ENCODE measurements around the gene EVA1C. TPM values are rescaled to one million over a fixed set of nuclear protein-coding genes. Genes with fewer than 3 reads are reported as not detected.

Gene EVA1C
- polyA plus RNA-seq, 1 donor (not counting 4 experiments of a cell fraction or from before 2014, with no cell fraction given), result 15.3 TPM

GRCh38 chr21:32413697-32414578, 1.4 kb downstream of the EVA1C start:
- H3K27ac ChIP-seq (ENCODE audit: control insufficient read depth, insufficient read depth, low read length), result peak overlapping the region; percentile 88
- DNase-seq (ENCODE audit: low read depth, low spot score) (no peak), FAIRE-seq (peak; percentile 23)
- peak overlapping the region; percentile 66 for H2AFZ ChIP-seq (ENCODE audit: control insufficient read depth, low read length)
- TF ChIP-seq EZH2 (IDR thresholded peaks at IDR 0.05; ENCODE audit: low read length) (no peak), CTCF (optimal IDR thresholded peaks at IDR 0.05 in 1 of 3, IDR thresholded peaks at IDR 0.05 in 1 of 3, conservative IDR thresholded peaks at IDR 0.05 in 1 of 3; ENCODE audit: extremely low read depth in 1 of 3, insufficient read depth in 2 of 3, low read length in 3 of 3) (no peak)
- H3K4me2 ChIP-seq (ENCODE audit: control insufficient read depth, extremely low read depth, insufficient read depth, low read depth, low read length), result peak overlapping the region; percentile 89
- peak overlapping the region; percentile 89 for H3K9ac ChIP-seq (ENCODE audit: control insufficient read depth, extremely low read depth, insufficient read depth, low read length)
- no peaks in the 10 kb centered on the region for H4K20me1 ChIP-seq (ENCODE audit: control insufficient read depth, extremely low read depth, insufficient read depth, low read length)
- no peaks in the 10 kb centered on the region for H3K27me3 ChIP-seq (ENCODE audit: control insufficient read depth, extremely low read depth, insufficient read depth, low read length)
- no peaks in the 10 kb centered on the region for H3K9me3 ChIP-seq (ENCODE audit: control insufficient read depth, low read depth, low read length)
- H3K4me3 ChIP-seq (ENCODE audit: control insufficient read depth in 2 of 3, extremely low read depth in 1 of 3, insufficient read depth in 2 of 3, low read depth in 1 of 3, low read length in 3 of 3), result peak overlapping the region; percentile 15 to 83 (median 83)
- peaks cover 0 to 6% of the 10 kb centered on the region in 2 experiments for H3K36me3 ChIP-seq (ENCODE audit: control insufficient read depth in 2 of 2, extremely low read depth in 1 of 2, insufficient read depth in 2 of 2, low read length in 2 of 2)
- H3K9me1 ChIP-seq (ENCODE audit: control insufficient read depth, extremely low read depth, insufficient read depth, low read length), result no peaks in the 10 kb centered on the region
- peaks cover 21% of the 10 kb centered on the region for H3K4me1 ChIP-seq (ENCODE audit: control insufficient read depth, extremely low read depth, insufficient read depth, low read length)
- H3K79me2 ChIP-seq (ENCODE audit: control insufficient read depth, insufficient read depth, low read length), result peaks cover 31% of the 10 kb centered on the region
- dilution Hi-C loops (cut with MboI; ENCODE audit: extremely low pct_ligation_motif_present, low sequenced_read_pairs), result no loop called here

DNA sequence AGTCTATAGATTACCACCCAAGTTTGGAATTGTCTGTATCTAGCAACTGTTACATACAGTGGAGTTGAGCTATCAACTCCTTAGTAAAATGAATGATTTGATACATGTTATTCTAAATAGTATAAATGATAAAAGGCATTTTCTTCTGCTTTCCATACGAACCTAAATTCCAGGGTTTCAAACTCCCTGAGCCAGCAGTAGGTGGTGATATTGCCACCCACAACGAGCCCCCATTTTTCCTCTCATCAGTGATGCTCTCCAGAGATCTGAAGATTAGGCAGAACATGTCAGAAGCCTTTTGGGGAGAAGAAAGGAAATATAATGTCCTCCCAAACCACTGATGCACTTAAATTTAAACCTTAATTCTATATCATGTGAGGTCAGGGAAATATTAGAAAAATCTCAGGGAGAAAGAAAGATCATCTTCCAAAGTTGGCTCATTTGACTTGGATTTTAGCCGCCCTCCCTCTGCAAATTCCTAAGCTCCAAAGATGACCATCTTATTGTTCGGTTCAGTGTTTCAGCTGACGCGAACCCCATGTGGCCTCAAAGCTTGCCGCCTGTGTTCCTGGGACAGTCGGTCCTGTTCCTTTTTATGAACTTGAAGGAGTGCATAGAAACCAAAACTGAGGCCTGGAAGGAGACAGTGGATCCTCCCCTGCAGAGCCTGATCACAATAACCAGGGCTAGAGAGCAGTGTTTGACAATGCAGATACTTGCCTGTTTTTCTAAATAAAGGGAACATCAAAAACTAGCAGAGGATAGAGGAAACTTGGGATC, 2.3 kb downstream of the EVA1C start:
- H3K4me3 ChIP-seq (ENCODE audit: control insufficient read depth in 2 of 3, extremely low read depth in 1 of 3, insufficient read depth in 2 of 3, low read depth in 1 of 3, low read length in 3 of 3), result no peak overlapping the region

More for the DNA sequence above, 2.3 kb downstream of the EVA1C start:
- TF ChIP-seq EZH2 (IDR thresholded peaks at IDR 0.05; ENCODE audit: low read length) (no peak), CTCF (optimal IDR thresholded peaks at IDR 0.05 in 1 of 3, IDR thresholded peaks at IDR 0.05 in 1 of 3, conservative IDR thresholded peaks at IDR 0.05 in 1 of 3; ENCODE audit: extremely low read depth in 1 of 3, insufficient read depth in 2 of 3, low read length in 3 of 3) (peak; percentile 24 to 62 (median 54))
- peak overlapping the region; percentile 88 for H3K27ac ChIP-seq (ENCODE audit: control insufficient read depth, insufficient read depth, low read length)
- no peaks in the 10 kb centered on the region for H3K9me3 ChIP-seq (ENCODE audit: control insufficient read depth, low read depth, low read length)
- dilution Hi-C loops (cut with MboI; ENCODE audit: extremely low pct_ligation_motif_present, low sequenced_read_pairs), result no loop called here
- H3K79me2 ChIP-seq (ENCODE audit: control insufficient read depth, insufficient read depth, low read length), result peaks cover 34% of the 10 kb centered on the region
- peaks cover 21% of the 10 kb centered on the region for H3K4me1 ChIP-seq (ENCODE audit: control insufficient read depth, extremely low read depth, insufficient read depth, low read length)
- no peak overlapping the region for H3K9ac ChIP-seq (ENCODE audit: control insufficient read depth, extremely low read depth, insufficient read depth, low read length)
- FAIRE-seq (peak; percentile 57), DNase-seq (ENCODE audit: low read depth, low spot score) (no peak)
- no peaks in the 10 kb centered on the region for H3K27me3 ChIP-seq (ENCODE audit: control insufficient read depth, extremely low read depth, insufficient read depth, low read length)
- H3K36me3 ChIP-seq (ENCODE audit: control insufficient read depth in 2 of 2, extremely low read depth in 1 of 2, insufficient read depth in 2 of 2, low read length in 2 of 2), result peaks cover 0 to 6% of the 10 kb centered on the region in 2 experiments
- H2AFZ ChIP-seq (ENCODE audit: control insufficient read depth, low read length), result no peak overlapping the region
- H4K20me1 ChIP-seq (ENCODE audit: control insufficient read depth, extremely low read depth, insufficient read depth, low read length), result no peaks in the 10 kb centered on the region
- H3K4me2 ChIP-seq (ENCODE audit: control insufficient read depth, extremely low read depth, insufficient read depth, low read depth, low read length), result peak overlapping the region; percentile 89
- H3K9me1 ChIP-seq (ENCODE audit: control insufficient read depth, extremely low read depth, insufficient read depth, low read length), result no peaks in the 10 kb centered on the region

All from keratinocyte (primary cell).